KOPT-K1 (cell line): ENCODE data around the gene TRIM40.

Experiments
- H3K27ac ChIP-seq: fragments of 200-600 bp; sonication (generic); 2 replicates; pipeline ENCODE4 v1.5.1; 2016; ENCODE audit warnings: antibody characterized with exemption, mild to moderate bottlenecking, low read depth, low read length; ENCODE audit not compliant: poor library complexity, severe bottlenecking
- H3K36me3 ChIP-seq: fragments of 200-600 bp; sonication (generic); 2 replicates; pipeline ENCODE4 v1.5.1; 2017; ENCODE audit warnings: antibody characterized with exemption, mild to moderate bottlenecking, low read length, moderate library complexity; ENCODE audit not compliant: insufficient read depth
- H3K9me3 ChIP-seq: fragments of 200-600 bp; sonication (generic); 2 replicates; pipeline ENCODE4 v1.5.1; 2017; ENCODE audit warnings: antibody characterized with exemption, low read length, mild to moderate bottlenecking; ENCODE audit not compliant: insufficient read depth, poor library complexity, severe bottlenecking

Gene TRIM40

DNA sequence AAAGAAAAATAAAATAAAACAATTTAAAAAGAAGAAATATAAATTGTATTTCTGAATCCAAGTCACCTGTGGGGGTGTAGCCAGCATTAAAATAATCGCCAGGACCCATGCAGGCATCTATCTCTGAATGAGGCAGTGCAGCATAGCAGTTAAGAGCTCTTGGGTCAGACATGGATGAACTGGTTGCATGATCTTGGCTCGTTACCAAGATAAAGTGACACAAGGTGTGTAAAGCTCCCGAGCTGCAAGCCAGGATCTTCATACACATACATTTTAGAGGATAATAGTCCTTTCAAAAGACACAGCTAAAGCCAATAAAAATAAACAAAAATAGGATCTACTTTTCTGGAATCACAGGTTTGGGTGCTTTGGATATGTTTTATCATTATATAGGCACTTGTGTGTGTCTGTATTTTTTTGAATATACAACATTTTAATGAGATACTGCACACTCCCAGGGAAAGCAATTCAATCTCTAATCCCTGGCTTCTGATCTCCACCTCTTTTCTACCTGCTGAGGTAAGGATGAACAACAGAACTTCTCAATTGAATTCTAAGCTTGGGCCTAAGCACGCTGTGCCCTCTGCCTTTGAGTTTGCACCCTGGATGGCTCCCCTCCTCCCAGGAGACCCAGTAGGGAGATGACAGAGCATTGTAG is 16.2 kb downstream of the TRIM40 start:
- H3K27ac ChIP-seq, result no peak overlapping the region
- no peaks in the 10 kb centered on the region for H3K36me3 ChIP-seq
- no peaks in the 10 kb centered on the region for H3K9me3 ChIP-seq

DNA sequence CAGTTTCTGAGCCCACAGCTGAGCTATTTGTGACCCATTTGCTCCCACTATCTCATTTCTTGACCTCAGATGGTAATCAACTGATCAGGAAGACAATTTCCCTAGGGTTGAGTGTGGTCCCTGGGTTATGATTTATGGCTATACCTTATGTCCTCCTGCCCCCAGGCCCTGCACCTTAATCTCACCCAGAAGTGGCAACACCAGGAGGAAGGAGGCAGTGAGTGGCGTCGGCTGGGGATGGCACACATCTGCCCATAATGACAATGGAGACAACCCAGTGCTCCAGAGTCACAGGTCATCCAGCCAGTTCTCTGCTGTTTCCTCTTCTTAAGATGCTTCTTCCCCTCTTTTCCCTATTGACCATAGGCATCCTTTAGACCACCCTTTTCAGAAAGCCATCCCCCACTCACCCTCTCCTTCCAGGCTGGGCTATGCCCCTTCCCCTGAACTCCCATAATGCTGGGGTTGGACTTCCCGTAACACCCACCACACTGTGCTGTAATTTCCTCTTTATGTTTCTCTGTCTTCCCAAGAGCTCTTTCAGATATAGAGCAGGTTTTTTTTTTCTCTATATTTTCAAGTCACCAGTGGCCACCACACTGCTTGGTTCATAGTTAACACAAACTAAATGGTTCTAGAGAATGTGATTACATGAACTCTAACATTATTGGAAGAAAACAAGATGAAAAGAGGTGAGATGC is 17.1 kb downstream of the TRIM40 start:
- no peak overlapping the region for H3K27ac ChIP-seq
- no peaks in the 10 kb centered on the region for H3K9me3 ChIP-seq
- no peaks in the 10 kb centered on the region for H3K36me3 ChIP-seq

DNA sequence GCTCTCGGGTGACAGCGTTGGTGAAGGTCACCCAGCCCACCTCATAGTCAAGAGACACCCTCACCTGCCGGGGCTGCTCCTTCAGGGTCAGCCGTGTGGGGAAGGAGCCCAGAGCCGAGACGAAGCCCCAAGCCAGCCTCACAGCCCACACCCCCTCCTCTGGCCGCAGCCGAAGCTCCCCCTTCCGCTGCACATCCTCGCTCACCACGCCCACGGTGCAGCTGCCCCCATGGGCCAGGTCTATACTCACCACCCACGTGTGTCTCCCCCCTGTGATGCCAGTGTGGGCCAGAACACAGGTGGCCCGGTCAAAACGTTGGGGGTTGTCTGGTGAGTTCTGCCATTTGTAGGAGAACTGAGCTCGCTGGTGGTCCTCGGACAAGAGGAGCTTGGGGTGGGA is 18.1 kb downstream of the TRIM40 start:
- Histone ChIP-seq H3K9me3 (no peaks in the 10 kb centered on the region), H3K36me3 (no peaks in the 10 kb centered on the region)

DNA sequence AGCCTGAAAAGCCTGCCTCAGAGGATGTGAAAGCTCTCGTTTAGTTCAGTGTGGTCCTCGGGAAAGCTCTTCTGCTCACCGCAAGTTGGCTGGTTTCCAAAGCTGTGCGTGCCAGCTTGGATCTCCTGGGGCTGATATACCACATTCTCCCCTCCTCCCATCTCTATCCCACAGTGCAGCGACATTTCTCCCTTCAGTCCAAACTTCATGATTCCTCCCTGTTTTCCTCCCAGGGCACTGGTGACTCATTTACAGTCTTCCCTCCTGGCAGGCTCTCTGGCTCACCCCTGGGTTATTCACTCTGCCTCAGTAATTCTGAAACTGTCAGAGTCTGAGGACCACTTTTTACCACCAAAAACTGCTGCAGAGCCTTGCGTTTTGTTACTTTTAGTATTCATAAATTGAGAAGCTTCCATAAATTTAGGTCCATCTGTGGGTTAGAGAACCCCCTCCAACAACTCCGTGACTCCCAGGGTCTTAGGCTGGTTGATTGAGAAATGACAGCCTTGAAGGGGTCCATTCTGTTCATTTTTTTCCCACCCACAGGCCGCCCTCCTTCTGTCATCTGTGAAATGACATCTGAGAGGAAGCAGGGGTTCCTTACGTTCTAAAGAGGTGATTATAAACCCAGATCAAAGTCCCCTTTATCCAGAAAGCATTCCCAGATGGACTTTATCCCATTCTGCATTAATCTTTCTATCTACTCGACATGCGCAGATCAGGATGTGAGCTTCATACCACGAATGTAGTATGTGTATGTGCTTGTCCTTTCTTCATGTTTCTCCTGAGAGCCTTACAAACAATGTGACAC is 19.0 kb downstream of the TRIM40 start:
- Histone ChIP-seq H3K36me3 (no peaks in the 10 kb centered on the region), H3K9me3 (no peaks in the 10 kb centered on the region), H3K27ac (no peak overlapping the region)

More for the DNA sequence above, 18.1 kb downstream of the TRIM40 start:
- H3K27ac ChIP-seq, result no peak overlapping the region

DNA sequence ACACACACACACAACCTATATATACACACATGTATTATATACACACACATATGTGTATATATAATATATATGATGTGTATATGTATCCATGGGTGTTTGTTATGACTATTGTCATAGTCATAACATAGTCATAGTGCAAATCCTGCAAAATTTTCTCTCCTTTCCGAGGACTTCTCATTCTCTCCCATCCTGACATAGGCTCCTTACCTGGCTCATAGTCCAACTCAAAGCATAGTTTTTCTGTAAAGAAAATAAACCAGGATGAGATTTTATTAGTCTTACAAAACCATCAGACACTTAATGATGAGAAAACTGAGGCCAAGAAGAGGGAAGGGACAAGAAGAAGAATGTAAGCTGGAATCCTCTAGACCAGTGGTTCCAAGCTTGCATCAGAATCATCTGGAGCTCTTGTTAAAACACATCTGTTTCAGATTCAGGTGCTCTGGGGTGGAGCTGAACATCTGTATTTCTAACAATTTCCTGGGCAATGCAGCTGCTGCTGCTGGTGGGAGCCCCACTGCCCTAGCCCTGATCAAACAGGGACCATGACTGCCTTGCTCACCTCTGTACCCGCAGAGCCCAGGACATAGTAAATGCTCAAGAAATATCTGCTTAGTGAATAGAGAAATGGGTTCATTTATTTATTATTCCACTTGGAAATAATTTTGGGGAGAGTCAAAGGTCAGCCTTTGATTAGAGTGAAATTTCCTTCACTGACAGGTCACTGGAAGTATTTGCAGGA is 19.8 kb downstream of the TRIM40 start:
- Histone ChIP-seq H3K27ac (no peak overlapping the region), H3K36me3 (no peaks in the 10 kb centered on the region), H3K9me3 (no peaks in the 10 kb centered on the region)

DNA sequence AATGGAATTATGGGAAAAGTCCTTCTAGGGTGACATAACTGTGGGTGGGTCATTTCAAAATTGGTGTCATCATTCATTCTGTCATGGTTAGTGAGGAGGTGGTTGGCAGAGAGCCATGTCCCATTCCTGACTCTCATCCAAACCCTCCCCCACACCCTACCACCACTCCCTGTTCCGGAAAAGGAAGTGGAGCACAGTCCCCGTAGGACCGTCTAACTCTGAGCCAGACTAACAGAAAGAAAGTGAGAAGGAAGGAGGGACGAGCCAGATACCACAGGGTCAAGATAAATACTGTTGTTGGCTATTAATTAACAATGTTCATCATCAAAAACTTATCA is 20.3 kb downstream of the TRIM40 start:
- no peaks in the 10 kb centered on the region for H3K9me3 ChIP-seq
- H3K27ac ChIP-seq, result no peak overlapping the region

DNA sequence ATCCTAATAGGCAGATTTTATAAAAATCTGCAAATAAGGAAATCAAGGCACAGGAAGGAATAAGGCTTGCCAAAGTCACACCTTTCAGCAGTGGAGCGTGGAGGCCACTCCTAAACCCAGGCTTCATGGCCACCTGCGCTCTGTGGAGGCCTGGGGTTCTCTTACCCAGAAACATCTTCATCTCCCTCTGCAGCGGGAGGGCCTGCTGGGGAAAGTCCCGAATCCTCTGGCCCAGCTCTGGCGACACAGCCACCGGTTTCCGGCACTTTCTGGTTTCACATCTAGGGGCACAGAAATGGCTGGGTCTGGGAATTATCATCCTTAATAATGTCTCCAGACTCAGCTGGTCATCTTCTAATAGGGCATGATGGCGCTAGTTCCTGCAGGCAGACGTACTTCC is 20.8 kb downstream of the TRIM40 start:
- no peaks in the 10 kb centered on the region for H3K9me3 ChIP-seq
- no peak overlapping the region for H3K27ac ChIP-seq
- H3K36me3 ChIP-seq, result no peaks in the 10 kb centered on the region

More for the DNA sequence above, 20.3 kb downstream of the TRIM40 start:
- H3K36me3 ChIP-seq, result no peaks in the 10 kb centered on the region

DNA sequence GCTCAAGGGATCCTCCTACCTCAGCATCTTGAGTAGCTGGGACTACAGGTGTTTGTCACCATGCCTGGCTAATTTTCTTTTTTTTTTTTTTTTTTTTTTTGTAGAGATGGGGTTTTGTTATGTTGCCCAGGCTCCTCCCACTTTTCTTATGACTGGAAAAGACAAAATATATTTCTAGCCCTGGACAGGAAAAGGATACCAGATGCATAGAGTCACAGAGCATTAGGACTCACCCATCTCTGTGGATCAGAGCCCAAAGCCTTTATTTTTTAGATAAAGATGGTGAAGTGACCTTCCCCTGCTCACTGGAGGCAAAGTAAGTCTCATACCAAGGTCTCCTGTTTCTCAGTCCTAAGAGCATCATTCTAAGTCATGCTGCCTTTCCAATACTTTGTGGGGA is 21.6 kb downstream of the TRIM40 start:
- H3K36me3 ChIP-seq, result no peaks in the 10 kb centered on the region
- no peaks in the 10 kb centered on the region for H3K9me3 ChIP-seq
- no peak overlapping the region for H3K27ac ChIP-seq

DNA sequence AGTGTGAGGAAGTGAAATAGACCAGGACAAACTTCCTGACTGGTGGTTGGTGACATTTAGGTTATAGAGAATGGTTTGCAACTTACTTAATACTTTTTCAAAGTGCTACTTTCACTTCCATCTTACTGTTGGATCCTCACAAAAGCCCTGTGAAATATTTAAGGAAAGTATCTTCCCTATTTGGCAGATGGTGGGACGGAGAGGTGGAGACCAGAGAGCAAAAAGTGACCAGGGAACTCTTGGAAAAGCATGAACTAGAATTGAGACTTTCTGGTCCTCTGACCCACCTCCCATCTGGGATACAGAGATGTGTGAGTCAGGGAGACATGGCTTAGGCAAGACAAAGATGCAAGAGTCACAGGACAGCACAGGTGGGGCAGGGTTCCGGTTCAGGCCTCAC is 22.1 kb downstream of the TRIM40 start:
- no peaks in the 10 kb centered on the region for H3K9me3 ChIP-seq
- no peaks in the 10 kb centered on the region for H3K36me3 ChIP-seq
- no peak overlapping the region for H3K27ac ChIP-seq

DNA sequence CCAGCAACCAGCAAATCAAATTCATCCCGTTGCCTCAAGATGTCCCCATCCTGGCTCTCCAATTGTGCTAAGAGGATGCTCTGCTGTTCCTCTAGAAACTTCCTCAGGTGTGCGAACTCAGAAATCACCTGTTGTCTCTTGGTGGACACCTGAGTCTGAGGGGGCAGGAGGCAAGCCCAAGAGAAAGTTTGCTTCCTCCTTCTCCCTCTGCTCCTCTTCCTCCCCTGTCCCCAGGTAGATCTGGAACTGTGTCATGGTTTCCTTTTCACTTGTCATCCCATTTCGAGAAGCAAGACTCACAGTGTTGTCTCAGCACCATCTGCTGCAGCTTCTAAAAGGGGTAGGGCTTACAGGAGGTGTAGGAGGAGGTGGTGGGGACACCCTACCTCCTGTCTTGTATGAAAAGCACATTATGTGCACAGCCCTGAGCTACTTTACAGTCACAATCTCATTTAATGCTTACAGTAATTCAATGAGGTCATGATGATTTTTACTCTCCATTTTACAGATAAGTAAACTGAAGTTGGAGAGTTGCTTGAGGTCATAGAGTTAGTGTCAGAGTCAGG is 22.6 kb downstream of the TRIM40 start:
- H3K9me3 ChIP-seq, result no peaks in the 10 kb centered on the region

DNA sequence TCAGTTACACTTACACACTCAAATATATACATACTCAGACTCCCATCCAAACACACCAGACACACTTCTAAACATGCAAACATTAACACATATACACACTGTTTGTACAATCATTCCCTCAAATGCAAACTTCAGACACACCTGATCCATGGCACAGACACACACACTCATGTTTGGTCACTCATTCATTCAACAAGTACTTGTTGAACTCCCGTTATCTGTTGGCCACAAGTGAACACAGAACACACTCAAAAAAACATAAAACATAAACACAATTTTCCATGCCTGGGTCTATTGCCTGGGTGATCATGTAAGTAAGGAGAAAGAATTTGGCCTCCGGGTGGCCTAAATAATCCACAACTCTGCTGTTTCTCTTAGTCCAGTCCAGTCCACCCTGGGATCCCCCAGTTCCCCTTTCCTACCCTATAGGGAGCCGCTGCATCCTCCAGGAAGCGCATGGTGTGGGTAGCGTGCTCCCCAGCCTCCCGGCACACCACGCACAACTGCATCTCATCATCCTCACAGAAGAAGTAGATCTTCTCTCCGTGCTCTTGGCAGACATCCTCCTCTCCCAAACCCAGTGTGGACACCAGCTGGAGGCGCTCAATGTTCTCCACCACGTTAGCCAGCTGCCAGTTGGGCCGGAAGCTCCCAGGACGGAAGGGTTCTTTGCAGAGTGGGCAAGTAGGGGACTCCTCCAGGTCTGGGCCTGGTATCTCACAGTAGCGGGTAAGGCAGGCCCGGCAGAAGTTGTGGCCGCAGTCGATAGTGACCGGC is 24.3 kb downstream of the TRIM40 start:
- no peak overlapping the region for H3K27ac ChIP-seq
- H3K36me3 ChIP-seq, result no peaks in the 10 kb centered on the region
- H3K9me3 ChIP-seq, result no peaks in the 10 kb centered on the region

More for the DNA sequence above, 22.6 kb downstream of the TRIM40 start:
- no peaks in the 10 kb centered on the region for H3K36me3 ChIP-seq
- H3K27ac ChIP-seq, result no peak overlapping the region

DNA sequence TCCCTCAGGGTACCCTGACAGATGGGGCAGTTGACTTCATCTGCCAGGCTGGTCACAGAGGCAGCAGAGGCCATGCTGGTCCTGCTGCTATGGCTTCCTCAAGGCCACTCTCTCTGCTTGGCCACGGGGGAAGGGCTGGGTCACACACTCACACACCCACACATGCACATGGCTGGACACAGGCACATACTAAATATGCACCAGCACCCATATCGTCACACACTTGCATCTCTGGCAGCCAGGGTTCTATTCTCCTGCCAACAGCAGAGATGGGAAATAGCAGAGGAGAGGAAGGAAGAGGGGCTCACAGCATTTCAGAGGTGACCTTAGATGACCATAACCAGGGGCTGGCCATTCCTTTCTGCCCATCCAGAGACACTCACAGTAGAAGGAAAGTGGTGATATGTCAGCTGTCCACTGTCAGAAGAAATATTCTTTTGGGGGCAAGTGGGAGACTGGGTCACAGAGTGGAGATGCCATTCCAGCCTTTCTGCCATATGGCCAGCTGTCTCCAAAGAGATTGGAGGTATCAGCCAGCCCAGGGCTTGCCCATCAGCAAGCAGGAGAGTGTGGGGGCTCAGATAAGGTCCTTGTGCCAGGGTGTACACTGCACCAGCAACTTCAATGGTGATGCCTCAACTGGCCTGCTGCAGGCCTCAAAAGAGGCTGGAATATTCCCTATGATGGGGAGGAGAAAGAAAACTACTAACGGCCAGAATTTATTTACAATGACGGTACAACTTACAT is 25.0 kb downstream of the TRIM40 start, which contains the start of gene TRIM10:
TSS of gene TRIM10 (minus strand) at position 427 of the 747 bp plus-strand sequence. CDS start at position 74, 353 bp downstream.
- H3K9me3 ChIP-seq, result no peaks in the 10 kb centered on the region
- H3K36me3 ChIP-seq, result no peaks in the 10 kb centered on the region
- no peak within 1 kb of the TSS for H3K27ac ChIP-seq

DNA sequence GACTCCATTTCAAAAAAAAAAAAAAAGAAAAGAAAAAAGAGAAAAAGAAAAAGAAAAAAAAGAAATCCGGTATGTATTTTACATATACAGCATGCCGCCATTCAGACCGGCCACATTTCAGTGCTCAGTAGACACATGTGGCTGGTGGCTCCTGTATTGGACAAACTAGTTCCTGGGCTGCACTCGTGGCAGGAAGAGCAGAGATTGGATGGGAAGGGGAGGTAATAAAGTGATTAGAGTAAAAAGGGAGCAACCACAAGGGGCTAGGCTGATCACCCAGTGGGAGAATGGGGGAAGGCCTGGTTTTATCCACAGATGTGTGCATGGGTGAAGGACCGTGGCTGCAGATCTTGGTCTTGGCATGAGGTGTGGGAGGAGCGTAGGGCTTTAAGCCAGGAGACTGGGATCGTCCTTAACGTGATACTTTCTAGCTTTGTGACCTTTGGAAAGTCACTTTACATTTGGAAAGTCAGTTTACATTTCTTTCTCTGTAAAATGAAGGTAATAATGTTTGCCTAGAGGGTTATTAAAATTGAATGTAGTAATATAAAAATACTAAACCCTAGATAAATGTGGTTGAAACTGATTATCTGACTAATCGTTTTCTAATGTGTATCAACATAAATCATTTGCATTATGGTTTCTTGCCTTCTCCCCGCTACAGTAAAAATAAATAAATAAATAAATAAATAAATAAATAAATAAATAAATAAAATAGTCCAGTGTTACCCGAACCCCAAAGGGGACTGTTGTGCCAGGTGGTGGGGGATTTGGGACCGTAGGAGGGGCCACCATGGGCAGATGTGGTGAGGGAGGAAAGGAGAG is 26.5 kb downstream of the TRIM40 start:
- Histone ChIP-seq H3K36me3 (no peaks in the 10 kb centered on the region), H3K9me3 (no peaks in the 10 kb centered on the region), H3K27ac (no peak overlapping the region)
